GM21515 (cell line): ENCODE data around the gene AKT1S1.

Experiments used
- ATAC-seq: cut with Tn5 transposase; IDR thresholded peaks from one replicate; pipeline ENCODE4 v1.9.1; 2021; ENCODE audit not compliant: unreplicated experiment

The AKT1S1 gene

GRCh38 chr19:49907745-49908446 lies 30.7 kb upstream of the AKT1S1 start:
- ATAC-seq, result no peak

GRCh38 chr19:49906879-49907564 lies 29.9 kb upstream of the AKT1S1 start:
- ATAC-seq, result no peak

GRCh38 chr19:49904136-49904535 lies 27.0 kb upstream of the AKT1S1 start:
- no peak for ATAC-seq

- no peak for ATAC-seq
Measured at GRCh38 chr19:49896863-49897621, 19.9 kb upstream of the AKT1S1 start, which contains the start of gene IL4I1. Gene IL4I1 (minus strand): TSS chr19:49896887. CDS start chr19:49896160, 727 bp downstream.

DNA sequence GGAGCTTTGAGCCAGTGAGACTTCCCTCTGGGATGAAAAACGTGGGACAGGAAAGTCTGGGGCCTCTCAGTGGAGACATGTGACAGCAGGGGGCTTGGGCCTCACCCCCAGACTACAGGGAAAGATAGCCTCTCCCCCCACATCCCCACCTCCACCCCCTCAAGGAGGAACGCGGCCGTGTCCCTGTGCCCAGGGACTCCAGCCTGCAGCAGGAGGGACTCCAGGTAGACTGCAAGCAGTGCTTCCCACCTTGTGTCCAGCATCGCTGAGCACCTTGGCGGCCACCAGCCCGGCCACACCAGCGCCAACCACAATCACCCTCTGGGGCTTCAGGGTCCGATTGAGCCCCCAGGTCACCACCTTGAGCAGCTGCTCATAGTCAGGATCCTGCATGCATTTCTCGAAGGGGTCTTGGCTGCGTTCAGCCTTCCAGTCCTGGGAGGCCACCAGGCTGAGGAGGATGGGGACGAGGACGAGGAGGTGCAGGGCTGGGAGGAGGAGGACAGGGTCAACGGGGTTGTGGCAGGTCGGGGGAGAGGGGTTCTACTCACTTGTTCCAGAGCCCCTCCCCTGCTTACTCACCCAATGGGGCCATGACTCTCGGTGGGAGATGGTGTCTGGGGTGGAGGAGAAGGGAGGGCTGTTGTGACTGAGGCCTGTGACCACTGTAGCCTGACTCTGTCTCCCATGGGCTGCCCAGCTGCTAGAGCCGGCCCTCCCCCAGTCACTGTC lies 18.6 kb upstream of the AKT1S1 start:
- no peak for ATAC-seq

DNA sequence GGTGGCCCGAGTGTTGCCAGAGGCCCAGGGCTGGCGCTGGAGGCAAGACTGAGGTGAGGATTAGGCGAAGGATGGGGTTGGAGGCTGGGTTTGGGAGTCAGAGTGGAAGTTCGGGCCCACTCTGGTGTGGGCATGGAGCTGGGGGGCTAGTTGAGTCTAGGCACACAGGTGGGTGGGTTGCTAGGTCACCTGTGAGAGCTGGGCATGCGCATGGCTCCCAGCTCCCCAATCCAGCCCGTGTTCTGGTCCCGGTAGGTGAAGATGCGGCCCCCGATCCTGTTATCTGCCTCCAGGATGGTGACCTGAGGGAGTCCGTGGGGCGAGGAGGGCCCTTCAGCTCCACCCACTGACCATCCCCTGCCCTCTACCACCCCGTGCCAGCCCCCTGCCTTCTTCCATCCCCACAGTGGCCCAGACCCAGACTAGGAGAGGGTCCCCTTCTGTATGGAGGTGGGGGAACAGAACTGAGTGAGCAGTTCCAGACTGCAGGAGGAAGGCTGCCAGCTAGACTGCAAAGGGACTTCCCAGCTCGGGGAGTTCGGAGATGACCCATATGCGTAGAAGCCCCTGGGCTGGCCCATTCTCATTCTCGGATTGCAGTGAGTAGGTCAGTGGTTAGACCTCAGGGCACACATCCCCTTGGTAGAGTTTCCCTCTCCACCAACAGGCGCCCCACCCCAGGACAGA lies 17.9 kb upstream of the AKT1S1 start:
- no peak for ATAC-seq

- no peak for ATAC-seq
Measured at GRCh38 chr19:49894011-49894664, 17.0 kb upstream of the AKT1S1 start.

- no peak for ATAC-seq
Measured at GRCh38 chr19:49892716-49893115, 15.6 kb upstream of the AKT1S1 start.

- no peak for ATAC-seq
Measured at GRCh38 chr19:49891393-49891792, 14.2 kb upstream of the AKT1S1 start.

- ATAC-seq, result no peak
Measured at GRCh38 chr19:49890349-49891311, 13.5 kb upstream of the AKT1S1 start.

- no peak for ATAC-seq
Measured at GRCh38 chr19:49889687-49890348, 12.7 kb upstream of the AKT1S1 start.

DNA sequence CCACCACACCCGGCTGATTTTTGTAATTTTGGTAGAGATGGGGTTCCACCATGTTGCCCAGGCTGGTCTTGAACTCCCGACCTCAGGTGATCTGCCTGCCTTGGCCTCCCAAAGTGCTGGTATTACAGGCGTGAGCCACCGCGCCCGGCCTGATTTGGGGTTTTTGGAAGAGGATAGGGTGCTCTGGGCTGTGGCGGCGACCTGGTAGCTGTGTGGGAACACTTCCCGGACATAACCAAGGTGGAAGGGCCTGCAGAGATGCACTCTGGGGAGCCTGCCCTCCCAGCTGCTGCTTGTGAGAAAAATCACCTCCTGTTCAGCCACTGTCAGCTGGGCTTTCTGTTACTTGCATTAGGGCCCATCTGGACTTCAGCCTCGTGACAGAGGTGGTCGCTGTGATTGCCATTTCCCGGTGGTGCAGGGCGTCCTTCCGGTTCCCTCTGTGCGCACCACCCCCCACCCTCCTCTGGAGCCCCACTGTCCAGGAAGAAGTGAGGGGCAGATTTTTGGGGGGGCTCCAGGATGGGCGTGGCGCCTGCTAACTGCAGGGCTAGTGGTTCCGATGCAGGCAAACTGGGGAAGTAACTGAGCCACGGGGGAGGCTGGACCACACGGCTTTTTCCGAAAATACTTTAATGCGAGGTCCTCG lies 12.0 kb upstream of the AKT1S1 start:
- no peak for ATAC-seq

DNA sequence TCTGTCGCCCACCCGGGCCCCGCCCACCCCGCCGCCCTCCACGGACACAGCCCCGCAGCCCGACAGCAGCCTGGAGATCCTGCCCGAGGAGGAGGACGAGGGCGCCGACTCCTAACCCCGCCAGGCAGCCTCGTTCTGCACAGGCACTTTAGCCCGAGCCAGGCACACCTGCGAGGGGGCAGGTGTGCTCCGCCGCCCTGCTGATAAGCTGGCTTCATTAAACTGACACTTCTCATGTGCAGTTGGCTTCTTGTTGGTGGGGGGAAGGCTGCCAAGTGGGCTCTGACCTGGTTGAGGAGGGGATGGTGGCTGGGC lies 11.3 kb upstream of the AKT1S1 start:
- ATAC-seq, result no peak

DNA sequence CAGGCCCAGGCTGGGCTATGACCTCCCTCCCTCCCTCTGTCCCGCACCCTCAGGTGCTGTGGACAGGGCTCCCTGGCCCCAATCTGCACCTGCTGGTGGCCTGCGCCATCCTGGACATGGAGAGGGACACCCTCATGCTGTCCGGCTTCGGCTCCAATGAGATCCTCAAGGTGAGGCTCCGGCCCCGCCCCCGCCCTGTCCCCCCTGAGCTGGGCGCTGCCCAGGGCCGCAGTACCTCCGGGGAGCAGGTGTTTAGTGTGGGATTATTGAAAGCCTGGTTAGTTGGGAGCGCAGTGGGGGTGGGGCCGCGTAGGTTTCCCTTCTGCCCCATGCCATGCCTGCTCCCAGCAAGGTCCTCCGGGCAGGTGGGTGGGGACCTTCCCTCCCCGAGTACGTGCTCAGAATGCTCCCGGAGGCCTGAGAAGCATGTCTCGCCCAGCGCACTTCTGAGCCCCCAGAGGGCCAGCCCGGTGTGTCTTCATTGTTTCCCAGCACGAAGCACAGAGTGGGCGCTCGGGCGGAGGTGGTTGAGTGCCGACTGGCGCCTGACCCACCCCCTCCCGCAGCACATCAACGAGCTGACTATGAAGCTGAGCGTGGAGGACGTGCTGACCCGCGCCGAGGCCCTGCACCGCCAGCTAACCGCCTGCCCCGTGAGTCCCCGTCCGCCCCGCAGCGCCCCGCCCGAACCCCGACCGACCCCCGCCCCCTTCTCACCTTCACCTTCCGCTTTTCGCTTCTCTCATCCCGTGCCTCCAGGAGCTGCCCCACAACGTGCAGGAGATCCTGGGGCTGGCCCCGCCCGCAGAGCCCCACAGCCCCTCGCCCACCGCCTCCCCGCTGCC lies 10.7 kb upstream of the AKT1S1 start:
- ATAC-seq, result no peak

- ATAC-seq, result no peak
Measured at GRCh38 chr19:49887037-49887664, 10.0 kb upstream of the AKT1S1 start.

- ATAC-seq, result no peak
Measured at GRCh38 chr19:49884760-49885159, 7.6 kb upstream of the AKT1S1 start.

GRCh38 chr19:49884109-49884508 lies 7.0 kb upstream of the AKT1S1 start:
- ATAC-seq, result no peak
